ENCODE measurements around the gene CCDC122. TPM values are rescaled to one million over a fixed set of nuclear protein-coding genes. Genes with fewer than 3 reads are reported as not detected.

The CCDC122 gene
- total and polyA plus RNA-seq, 2 of the 8 experiments (the other 6 are each of a cell fraction or from before 2014, with no cell fraction given) = 2.9 to 5.8 TPM

DNA sequence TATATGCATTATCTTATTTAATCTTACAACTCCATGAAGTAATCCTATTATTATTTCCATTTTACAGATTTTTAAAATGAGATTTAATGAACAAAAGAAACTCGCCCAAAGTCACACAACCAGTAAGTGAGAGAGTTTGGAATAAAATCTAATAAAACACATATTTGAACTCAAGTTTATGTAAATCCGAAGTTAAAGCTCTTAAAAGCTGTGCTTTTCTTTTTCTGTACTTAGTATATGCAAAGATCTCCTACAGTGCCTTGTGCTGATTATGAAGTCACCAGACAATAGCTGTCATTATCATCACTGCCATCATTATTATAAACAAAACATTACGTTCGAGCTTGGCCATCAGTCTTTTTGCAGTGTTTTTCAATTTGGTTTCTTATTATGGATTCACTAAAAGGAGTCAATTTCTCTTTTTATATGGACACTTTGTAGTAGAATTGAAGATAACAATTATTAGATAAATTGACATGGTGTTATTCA is 63.1 kb downstream of the CCDC122 start:
- Histone ChIP-seq H3K79me2 (ENCODE audit: control insufficient read depth in 1 of 2, insufficient read depth in 2 of 2, low read length in 2 of 2) (no peaks in the 10 kb centered on the region), H3K27ac (ENCODE audit: low read depth, low read length) (no peak overlapping the region), H3K4me1 (replicated peaks in 1 of 4; ENCODE audit: control insufficient read depth in 3 of 4, insufficient read depth in 4 of 4, low read length in 3 of 4) (no peaks in the 10 kb centered on the region), H3K9me3 (ENCODE audit: insufficient read depth in 2 of 2, low read depth in 1 of 2, low read length in 1 of 2) (no peaks in the 10 kb centered on the region), H2BK15ac (ENCODE audit: low read length) (no peak overlapping the region), H3K27me3 (replicated peaks in 1 of 4; ENCODE audit: control insufficient read depth in 3 of 4, extremely low read depth in 1 of 4, insufficient read depth in 3 of 4, low read length in 3 of 4) (no peaks in the 10 kb centered on the region), H3K4ac (replicated peaks; ENCODE audit: insufficient read length, low read depth, low read length) (no peak overlapping the region), H3K56ac (replicated peaks; ENCODE audit: insufficient read length, low read depth, low read length) (no peak overlapping the region), H2AFZ (ENCODE audit: low read length) (no peak overlapping the region), H3K4me2 (ENCODE audit: insufficient read depth in 1 of 2, low read depth in 2 of 2, low read length in 2 of 2) (no peak overlapping the region), H3K23ac (ENCODE audit: insufficient read length) (no peak overlapping the region), H3K18ac (ENCODE audit: extremely low read depth, low read length) (no peak overlapping the region), H2BK20ac (ENCODE audit: low read length) (no peak overlapping the region), H2BK12ac (ENCODE audit: low read depth, low read length) (no peak overlapping the region), H4K8ac (ENCODE audit: extremely low read depth, insufficient read depth, low read length) (no peak overlapping the region), H3K79me1 (ENCODE audit: low read depth, low read length) (no peaks in the 10 kb centered on the region), H2AK5ac (ENCODE audit: low read depth, low read length) (no peak overlapping the region), H2BK120ac (replicated peaks; ENCODE audit: low read depth, low read length) (no peak overlapping the region), H3K9ac (replicated peaks in 1 of 4; ENCODE audit: extremely low read depth in 1 of 4, low read depth in 3 of 4, low read length in 3 of 4) (no peak overlapping the region), H3K36me3 (ENCODE audit: control insufficient read depth in 2 of 4, insufficient read depth in 4 of 4, low read length in 3 of 4) (no peaks in the 10 kb centered on the region), H4K5ac (ENCODE audit: insufficient read length, low read depth, low read length) (no peak overlapping the region), H2BK5ac (ENCODE audit: low read depth, low read length) (no peak overlapping the region), H4K20me1 (replicated peaks in 1 of 2; ENCODE audit: control insufficient read depth in 1 of 2, insufficient read depth in 2 of 2, low read length in 2 of 2) (no peaks in the 10 kb centered on the region), H4K91ac (replicated peaks; ENCODE audit: insufficient read length, low read length) (no peak overlapping the region), H3K23me2 (ENCODE audit: low read depth, low read length) (no peaks in the 10 kb centered on the region), H3K4me3 (ENCODE audit: extremely low read depth in 1 of 4, insufficient read depth in 2 of 4, low read depth in 3 of 4, low read length in 4 of 4) (no peak overlapping the region), H3K14ac (ENCODE audit: insufficient read length) (no peak overlapping the region)
- POLR2A ChIA-PET (ENCODE audit: partially characterized antibody) = no interaction called here
- 91% methylated on average over 4 of the region's 4 CpGs; no CpG with 5 or more reads in 1 of the 2 experiments for WGBS, 2 experiments (ENCODE audit: extremely low coverage in 1 of 2, insufficient coverage in 1 of 2, insufficient read length in 1 of 2, insufficient replicate concordance in 2 of 2, low coverage in 1 of 2, low lambda C conversion rate in 2 of 2, missing lambda C conversion rate in 1 of 2)
- CTCF ChIA-PET (ENCODE audit: partially characterized antibody) = no interaction called here
- DNase-seq (ENCODE audit: low read depth in 1 of 2, low spot score in 2 of 2) (no peak), FAIRE-seq (no peak)
- TF ChIP-seq TAF7 (optimal IDR thresholded peaks at IDR 0.05; ENCODE audit: borderline replicate concordance, low read depth, low read length) = no peak
